Measurements from ENCODE around the gene TMC1.
"Not testable (repeated sequence)": the region's sequence is repeated elsewhere in the genome, so short reads cannot be mapped to it uniquely, and the experiment has no call there.

TMC1 gene

GRCh38 chr9:72775570-72775969 lies 254.2 kb downstream of the TMC1 start:
- no peak for DNase-seq

GRCh38 chr9:72779614-72780013 lies 258.2 kb downstream of the TMC1 start:
- no peak for DNase-seq

- DNase-seq: no peak
Measured at GRCh38 chr9:72786948-72787347, 265.5 kb downstream of the TMC1 start.

- no peak for DNase-seq
Measured at GRCh38 chr9:72788966-72789735, 267.7 kb downstream of the TMC1 start.

- DNase-seq: no peak
Measured at GRCh38 chr9:72789885-72790284, 268.5 kb downstream of the TMC1 start.

GRCh38 chr9:72790989-72791388 lies 269.6 kb downstream of the TMC1 start:
- DNase-seq: no peak

- DNase-seq: no peak
Measured at GRCh38 chr9:72791436-72791835, 270.0 kb downstream of the TMC1 start.

GRCh38 chr9:72794946-72795345 lies 273.5 kb downstream of the TMC1 start:
- DNase-seq: no peak

- no peak for DNase-seq
Measured at GRCh38 chr9:72800328-72800994, 279.1 kb downstream of the TMC1 start.

GRCh38 chr9:72805238-72805637 lies 283.8 kb downstream of the TMC1 start:
- DNase-seq: no peak

GRCh38 chr9:72806313-72806809 lies 285.0 kb downstream of the TMC1 start:
- not testable (repeated sequence) for DNase-seq

- no peak for DNase-seq
Measured at GRCh38 chr9:72807765-72808445, 286.5 kb downstream of the TMC1 start.

- no peak for DNase-seq
Measured at GRCh38 chr9:72808446-72808768, 287.0 kb downstream of the TMC1 start.

- DNase-seq: no peak
Measured at GRCh38 chr9:72809586-72809985, 288.2 kb downstream of the TMC1 start.

GRCh38 chr9:72812559-72813111 lies 291.2 kb downstream of the TMC1 start:
- no peak for DNase-seq

GRCh38 chr9:72813544-72813943 lies 292.1 kb downstream of the TMC1 start:
- no peak for DNase-seq

- no peak for DNase-seq
Measured at GRCh38 chr9:72814083-72814597, 292.7 kb downstream of the TMC1 start.

- no peak for DNase-seq
Measured at GRCh38 chr9:72816666-72817065, 295.3 kb downstream of the TMC1 start.

- DNase-seq: no peak
Measured at GRCh38 chr9:72817413-72817812, 296.0 kb downstream of the TMC1 start.

GRCh38 chr9:72818385-72818784 lies 297.0 kb downstream of the TMC1 start:
- DNase-seq: no peak

GRCh38 chr9:72823971-72824370 lies 302.6 kb downstream of the TMC1 start:
- no peak for DNase-seq

GRCh38 chr9:72826996-72827949 lies 305.9 kb downstream of the TMC1 start:
- DNase-seq: no peak
